Posterior vena cava (tissue), 2 donors: ENCODE data around the gene P3R3URF. TPM values are rescaled to one million over a fixed set of nuclear protein-coding genes. Genes with fewer than 3 reads are reported as not detected.
A peak's percentile ranks its signal among the peaks of the same experiment; 100 is the strongest.

Experiments
- DNase-seq: peaks from one replicate; pipeline ENCODE4 v3.0.0-alpha.2; 2020; ENCODE audit warnings: low spot score
- intact Hi-C, 2 donors: fragments of 100-400 bp; cut with DNase I; formaldehyde crosslinking; loops; one replicate each; pipeline versions ENCODE4 v1.14.1 to v1.14.2; 2022 to 2023
- total RNA-seq, 2 donors: library from RNA; stranded (reverse); fragmentation: NEBNext Ultra II Directional; extraction: Animal tissue kit (Norgen Biotek cat#: 25700); gene quantifications; one replicate each; pipeline ENCODE4 v1.2.1, GENCODE V29; 2021
- donor health status: DM: yes; HTN: yes; CAD: no.
- donor health status: DM: yes; HTN: yes; CAD: no.

The P3R3URF gene
- total RNA-seq, 2 donors from 2014 or later: not detected

- intact Hi-C loops: no loop called here
- DNase-seq: no peak
Measured at GRCh38 chr1:46150085-46150484, 26.2 kb downstream of the P3R3URF start.

DNA sequence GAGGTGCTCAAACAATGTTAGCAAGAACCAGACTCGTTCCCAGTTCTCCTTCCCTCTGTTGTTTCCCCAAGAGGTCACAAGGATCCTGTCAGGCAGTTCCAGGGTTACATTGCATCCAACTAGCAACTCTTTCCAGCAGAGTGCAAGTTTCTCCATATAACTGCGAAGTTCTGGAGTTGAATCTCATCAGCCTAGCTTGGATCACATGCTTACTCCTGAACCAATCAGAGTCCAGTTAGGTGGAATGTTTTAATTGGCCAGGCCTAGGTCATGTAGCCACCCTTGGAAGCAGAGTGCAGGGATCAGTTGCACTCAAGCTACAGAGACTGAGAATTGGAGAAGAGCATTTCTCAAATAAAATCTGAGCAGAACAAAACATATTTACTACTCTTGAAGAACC, 28.0 kb downstream of the P3R3URF start:
- intact Hi-C loops: no loop called here
- DNase-seq: no peak

DNA sequence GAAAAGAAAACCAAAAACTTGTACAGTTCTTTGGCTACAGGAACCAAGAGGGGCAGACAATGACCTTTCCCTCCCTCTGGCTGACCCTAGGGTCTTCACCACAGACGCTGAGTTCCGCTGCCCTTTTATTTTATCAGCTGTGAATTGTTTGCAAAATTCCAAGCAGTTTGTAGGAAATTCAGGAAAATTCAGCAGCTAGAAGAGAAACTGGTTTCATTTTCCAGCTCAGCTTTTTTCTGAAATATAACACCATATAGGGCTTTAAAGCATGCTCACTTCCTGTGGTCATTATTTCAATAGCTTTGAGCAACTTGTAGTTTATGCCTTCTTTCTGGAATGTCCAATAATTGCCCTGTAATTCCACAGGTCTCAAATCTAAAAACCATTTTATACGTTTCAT, 38.4 kb downstream of the P3R3URF start:
- intact Hi-C loops: no loop called here
- no peak for DNase-seq

- DNase-seq: no peak
- intact Hi-C loops: no loop called here
Measured at GRCh38 chr1:46136711-46137110, 39.6 kb downstream of the P3R3URF start.

GRCh38 chr1:46134660-46135331, 41.5 kb downstream of the P3R3URF start:
- DNase-seq: no peak
- intact Hi-C loops: loop anchor here (5.0 kb wide), 2 partner anchors 38 to 97 kb away; no protein-coding TSS in a partner anchor

- DNase-seq: no peak
- intact Hi-C loops: loop anchor here (5.0 kb wide), 2 partner anchors 38 to 97 kb away; no protein-coding TSS in a partner anchor
Measured at GRCh38 chr1:46133781-46134350, 42.4 kb downstream of the P3R3URF start.

DNA sequence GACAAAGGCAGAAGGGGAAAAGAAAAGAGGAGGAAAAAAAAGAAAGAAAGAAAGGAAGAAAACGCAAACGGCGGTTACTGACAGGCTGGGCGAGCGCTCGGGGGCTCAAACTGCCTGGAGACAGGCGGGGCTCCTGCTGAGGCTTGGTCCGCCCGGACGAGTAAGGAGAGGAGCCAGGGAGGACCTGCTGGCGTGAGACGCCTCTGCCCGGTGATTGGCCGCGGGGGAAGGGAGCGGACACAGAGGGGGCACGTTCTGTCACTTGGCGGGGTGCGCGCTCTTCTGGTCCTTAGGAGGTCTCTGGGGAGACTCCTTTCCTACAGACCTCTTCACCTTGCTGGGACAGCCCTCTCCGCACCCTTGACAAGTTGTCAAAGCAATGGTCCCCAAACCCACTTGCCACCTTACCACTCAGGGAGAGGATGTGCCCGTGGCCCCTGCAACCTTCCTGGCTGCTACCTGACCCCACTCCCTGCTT, 43.1 kb downstream of the P3R3URF start:
- no peak for DNase-seq
- intact Hi-C loops: loop anchor here (5.0 kb wide), 2 partner anchors 39 to 96 kb away; no protein-coding TSS in a partner anchor

DNA sequence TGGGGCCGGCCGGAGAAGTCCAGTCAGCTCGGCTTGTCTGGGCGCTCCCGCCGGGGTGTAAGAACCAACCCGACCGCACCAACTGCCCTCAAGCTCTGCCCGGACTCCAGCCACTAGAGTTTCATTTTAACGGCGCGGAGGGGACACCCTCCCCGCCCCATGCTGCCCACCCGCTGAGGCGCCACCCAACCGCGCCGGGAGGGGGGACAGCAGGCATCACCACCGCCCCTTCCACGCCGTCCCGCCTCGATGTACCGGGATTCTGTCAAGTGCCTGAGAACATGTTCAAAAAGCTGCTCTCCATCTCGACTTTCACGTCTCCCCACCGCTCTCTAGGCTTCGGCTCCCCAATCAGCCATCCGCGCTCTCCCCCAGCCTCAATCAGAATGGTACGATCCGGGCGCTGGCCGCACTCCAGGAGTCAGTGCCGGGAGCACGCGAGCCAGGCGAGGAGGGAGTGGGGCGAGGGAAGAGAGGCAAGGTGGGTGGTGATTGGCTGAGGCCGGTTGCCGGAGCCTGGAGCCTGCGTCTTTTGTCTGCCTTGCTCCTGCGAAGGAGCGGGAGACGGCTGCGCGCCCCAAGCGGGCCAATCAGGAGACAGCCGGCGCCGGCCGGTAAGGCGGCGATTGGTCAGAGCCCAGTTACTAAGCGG, 43.6 kb downstream of the P3R3URF start, which contains the start of gene PIK3R3:
TSS of gene PIK3R3 (minus strand) at position 101 of the 652 bp plus-strand sequence. CDS start 677 bp downstream, outside the sequence.
- intact Hi-C loops: loop anchor here (5.0 kb wide), 2 partner anchors 40 to 95 kb away; no protein-coding TSS in a partner anchor
- peak; percentile 99 for DNase-seq

GRCh38 chr1:46131712-46132528, 44.4 kb downstream of the P3R3URF start:
- no peak for DNase-seq
- intact Hi-C loops: loop anchor here (5.0 kb wide), 2 partner anchors 40 to 95 kb away; no protein-coding TSS in a partner anchor

DNA sequence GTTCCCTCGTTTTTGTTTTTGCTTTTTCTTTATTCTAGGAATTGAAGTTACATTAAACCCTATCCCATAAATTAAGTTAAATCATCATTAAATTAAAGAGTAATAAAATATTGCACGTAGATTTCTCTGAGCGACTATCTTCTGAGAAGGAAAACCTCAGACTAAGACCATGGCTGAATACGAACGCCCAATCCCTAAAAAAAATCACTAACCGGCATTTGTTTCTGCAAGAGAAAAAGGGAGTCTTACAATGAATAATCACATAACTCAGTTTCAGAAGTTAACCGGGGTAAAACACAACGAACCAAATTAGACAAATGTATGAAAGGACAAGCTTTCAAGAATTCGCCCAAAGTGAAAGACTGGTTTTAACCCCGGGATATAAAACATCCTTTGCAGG, 45.2 kb downstream of the P3R3URF start:
- intact Hi-C loops: loop anchor here (5.0 kb wide), 2 partner anchors 41 to 94 kb away; no protein-coding TSS in a partner anchor
- no peak for DNase-seq

DNA sequence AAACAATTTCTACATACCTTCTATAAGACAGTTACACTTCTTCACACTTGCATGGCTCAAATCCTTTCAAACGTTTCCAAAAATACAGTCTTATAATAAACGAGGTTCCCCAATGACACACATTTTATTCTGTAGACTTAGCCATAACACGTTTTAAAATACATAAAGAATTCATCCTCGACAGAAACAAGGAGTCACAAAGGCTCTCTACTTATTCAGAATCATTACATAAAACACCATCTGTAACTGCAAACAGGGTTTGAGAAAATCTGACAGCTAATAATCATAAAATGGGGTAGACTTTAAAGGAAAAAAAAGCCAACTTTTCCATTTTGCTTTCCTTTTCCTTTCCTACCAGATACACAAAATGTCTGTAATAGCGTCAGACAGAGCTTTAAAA, 45.7 kb downstream of the P3R3URF start:
- intact Hi-C loops: loop anchor here (5.0 kb wide), 2 partner anchors 42 to 93 kb away; no protein-coding TSS in a partner anchor

DNA sequence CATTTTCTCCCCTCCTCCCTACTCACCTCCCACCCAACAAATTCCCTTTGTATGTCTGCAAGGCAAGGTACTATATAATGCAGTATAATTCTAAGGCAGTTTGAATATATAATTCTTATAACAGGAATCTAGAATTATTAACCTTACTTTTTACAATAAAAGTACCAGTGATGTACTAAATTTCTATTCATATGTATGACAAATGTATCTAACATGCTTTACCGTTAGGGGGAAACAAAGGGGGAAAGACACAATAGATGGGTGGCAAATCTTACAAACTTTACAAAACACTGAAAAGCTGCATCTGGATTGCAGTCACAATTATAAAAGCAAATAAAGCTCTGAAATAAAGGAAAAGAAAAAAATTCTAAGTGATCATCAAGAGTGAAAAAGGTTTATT, 46.2 kb downstream of the P3R3URF start:
- no peak for DNase-seq
- intact Hi-C loops: loop anchor here (5.0 kb wide), 2 partner anchors 42 to 93 kb away; no protein-coding TSS in a partner anchor

More for the DNA sequence above, 45.7 kb downstream of the P3R3URF start:
- no peak for DNase-seq

DNA sequence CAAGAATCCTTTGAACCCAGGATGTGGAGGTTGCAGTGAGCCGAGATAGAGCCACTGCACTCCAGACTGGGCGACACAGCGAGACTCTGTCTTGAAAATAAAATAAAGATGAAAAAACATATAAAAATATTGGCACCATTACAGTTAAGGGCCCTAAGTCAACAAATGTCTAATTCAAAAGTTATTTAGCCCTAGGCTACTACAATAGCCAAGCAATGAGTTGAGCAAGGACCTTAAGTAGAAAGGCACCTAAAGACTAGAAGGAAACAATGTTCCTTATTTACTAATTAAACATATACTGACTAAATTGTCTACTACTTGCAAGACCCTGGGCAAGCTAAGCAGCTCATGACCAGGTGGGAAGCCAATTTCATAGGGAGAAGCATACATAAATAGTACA, 47.9 kb downstream of the P3R3URF start:
- intact Hi-C loops: no loop called here
- DNase-seq: no peak

Other genes with a start within 250 kb of the P3R3URF start
- gene PIK3R3, start 43.9 kb downstream of the P3R3URF start, total RNA-seq: 10 to 100 TPM; 26.0 to 39.7 TPM
- gene TSPAN1, start 1.4 kb downstream of the P3R3URF start, total RNA-seq: 1 to 10 TPM; 1.3 to 1.6 TPM
- gene POMGNT1, start 21.9 kb upstream of the P3R3URF start, total RNA-seq: 10 to 100 TPM; 37.8 to 49.7 TPM
- 1 to 10 TPM; 6.7 to 8.3 TPM for gene LURAP1, start 26.8 kb upstream of the P3R3URF start, total RNA-seq
- gene RAD54L, start 71.3 kb upstream of the P3R3URF start, total RNA-seq: under 1 TPM; 0.60 to 0.67 TPM
- gene LRRC41, start 127.1 kb upstream of the P3R3URF start, total RNA-seq: 10 to 100 TPM; 40.7 to 45.3 TPM
- gene UQCRH, start 127.2 kb upstream of the P3R3URF start, total RNA-seq: 100 to 1,000 TPM; 127 to 149 TPM
- gene NSUN4, start 164.3 kb upstream of the P3R3URF start, total RNA-seq: 10 to 100 TPM; 17.3 to 18.9 TPM
- gene FAAH, start 217.8 kb upstream of the P3R3URF start, total RNA-seq: 1 to 10 TPM; 2.2 to 2.4 TPM